Calu3 (cell line): ENCODE data around the gene ULK3. TPM values are rescaled to one million over a fixed set of nuclear protein-coding genes. Genes with fewer than 3 reads are reported as not detected.

Experiments
- BruUV-seq: library from RNA; stranded (reverse); fragments of 400-500 nt; replicated peaks from 2 replicates; lab custom pipeline; 2021; lab: Mats Ljungman, UMichigan
- CTCF ChIA-PET: fragments of 300-600 bp; sonication (Branson Sonifier 250); formaldehyde crosslinking; loops from one replicate; lab custom pipeline; 2022; ENCODE audit warnings: antibody characterized with exemption; lab: Charles Lee
- DNase-seq: peaks from one replicate; pipeline ENCODE4 v3.0.0; 2022
- H3K27ac Mint-ChIP-seq: one replicate; pipeline ENCODE4 v1.8.0; 2022; ENCODE audit warnings: mixed read lengths; ENCODE audit not compliant: unreplicated experiment
- H3K27me3 Mint-ChIP-seq: one replicate; pipeline ENCODE4 v1.8.0; 2022; ENCODE audit warnings: mixed read lengths; ENCODE audit not compliant: unreplicated experiment
- H3K36me3 Mint-ChIP-seq: one replicate; pipeline ENCODE4 v1.8.0; 2022; ENCODE audit warnings: mild to moderate bottlenecking, moderate library complexity, mixed read lengths; ENCODE audit not compliant: insufficient read depth, unreplicated experiment
- H3K4me1 Mint-ChIP-seq: one replicate; pipeline ENCODE4 v1.8.0; 2022; ENCODE audit warnings: mild to moderate bottlenecking, low read depth, mixed read lengths; ENCODE audit not compliant: unreplicated experiment
- H3K4me3 Mint-ChIP-seq: one replicate; pipeline ENCODE4 v1.8.0; 2022; ENCODE audit warnings: mild to moderate bottlenecking, low read depth, moderate library complexity, mixed read lengths; ENCODE audit not compliant: unreplicated experiment
- H3K9me3 Mint-ChIP-seq: one replicate; pipeline ENCODE4 v1.8.0; 2022; ENCODE audit warnings: low read depth, mixed read lengths; ENCODE audit not compliant: unreplicated experiment
- CTCF ChIP-seq: fragments of 200-600 bp; IDR thresholded peaks from one replicate; pipeline ENCODE4 v1.8.0; 2022; ENCODE audit warnings: antibody characterized with exemption; ENCODE audit not compliant: unreplicated experiment
- intact Hi-C: fragments of 100-400 bp; cut with micrococcal nuclease; formaldehyde crosslinking; loops from one replicate; pipeline ENCODE4 v1.10.0; 2022; ENCODE audit not compliant: unreplicated experiment
- total RNA-seq: library from RNA; stranded (reverse); gene quantifications from 2 replicates; pipeline ENCODE4 v1.2.3, GENCODE V29; 2022

The ULK3 gene
- total RNA-seq, 1 experiment from 2014 or later, result 33.8 TPM

GRCh38 chr15:74885461-74885860 is 42.5 kb upstream of the ULK3 start:
- Mint-ChIP-seq H3K9me3 (no peaks in the 10 kb centered on the region), H3K4me1 (peaks cover 33% of the 10 kb centered on the region), H3K27ac (no peak overlapping the region), H3K36me3 (peaks cover 10% of the 10 kb centered on the region), H3K27me3 (no peaks in the 10 kb centered on the region), H3K4me3 (no peak overlapping the region)
- CTCF ChIA-PET, result interaction anchor here (0.6 kb wide), 1 partner anchor 12 kb away, joined by 4 read pairs; no protein-coding TSS in a partner anchor
- no peak for DNase-seq
- intact Hi-C loops, result no loop called here
- no TSS peak for BruUV-seq
- TF ChIP-seq CTCF, result no peak

GRCh38 chr15:74884428-74885223 is 41.7 kb upstream of the ULK3 start:
- Mint-ChIP-seq H3K9me3 (no peaks in the 10 kb centered on the region), H3K27me3 (no peaks in the 10 kb centered on the region), H3K4me3 (no peak overlapping the region), H3K27ac (no peak overlapping the region), H3K4me1 (peaks cover 25% of the 10 kb centered on the region), H3K36me3 (peaks cover 2% of the 10 kb centered on the region)
- intact Hi-C loops, result no loop called here
- TF ChIP-seq CTCF, result no peak
- no peak for DNase-seq
- no TSS peak for BruUV-seq
- CTCF ChIA-PET, result interaction anchor here (0.5 to 2.4 kb wide), 9 partner anchors 7 to 567 kb away, joined by 3 to 18 read pairs (median 3); partner anchors contain the start of genes FAM219B, SCAMP2 and SIN3A

- Mint-ChIP-seq H3K4me1 (peaks cover 16% of the 10 kb centered on the region), H3K27ac (peak overlapping the region; percentile 54), H3K9me3 (no peaks in the 10 kb centered on the region), H3K4me3 (no peak overlapping the region), H3K36me3 (no peaks in the 10 kb centered on the region), H3K27me3 (peaks cover 2% of the 10 kb centered on the region)
- DNase-seq, result no peak
- no peak for TF ChIP-seq CTCF
- CTCF ChIA-PET, result interaction anchor here (2.0 to 2.4 kb wide), 2 partner anchors 10 to 19 kb away, joined by 5 to 18 read pairs; no protein-coding TSS in a partner anchor
- intact Hi-C loops, result no loop called here
- no TSS peak for BruUV-seq
These were observed 39.6 kb upstream of the ULK3 start for GRCh38 chr15:74882528-74882927.

- BruUV-seq, result no TSS peak
- no peak for DNase-seq
- no peak for TF ChIP-seq CTCF
- intact Hi-C loops, result no loop called here
- Mint-ChIP-seq H3K27ac (no peak overlapping the region), H3K4me1 (no peaks in the 10 kb centered on the region), H3K27me3 (peaks cover 17% of the 10 kb centered on the region), H3K4me3 (no peak overlapping the region), H3K36me3 (peaks cover 10% of the 10 kb centered on the region), H3K9me3 (no peaks in the 10 kb centered on the region)
- CTCF ChIA-PET, result no interaction called here
These were observed 35.3 kb upstream of the ULK3 start for GRCh38 chr15:74878273-74878672.
